HG02884 (cell line): ENCODE measurements around the gene MYLK.
"Not testable (repeated sequence)": the region's sequence is repeated elsewhere in the genome, so short reads cannot be mapped to it uniquely, and the experiment has no call there.

Experiments used
- ATAC-seq: cut with Tn5 transposase; IDR thresholded peaks from one replicate; pipeline ENCODE4 v1.9.1; 2021; ENCODE audit warnings: mild to moderate bottlenecking, moderate library complexity; ENCODE audit not compliant: unreplicated experiment

Gene MYLK

DNA sequence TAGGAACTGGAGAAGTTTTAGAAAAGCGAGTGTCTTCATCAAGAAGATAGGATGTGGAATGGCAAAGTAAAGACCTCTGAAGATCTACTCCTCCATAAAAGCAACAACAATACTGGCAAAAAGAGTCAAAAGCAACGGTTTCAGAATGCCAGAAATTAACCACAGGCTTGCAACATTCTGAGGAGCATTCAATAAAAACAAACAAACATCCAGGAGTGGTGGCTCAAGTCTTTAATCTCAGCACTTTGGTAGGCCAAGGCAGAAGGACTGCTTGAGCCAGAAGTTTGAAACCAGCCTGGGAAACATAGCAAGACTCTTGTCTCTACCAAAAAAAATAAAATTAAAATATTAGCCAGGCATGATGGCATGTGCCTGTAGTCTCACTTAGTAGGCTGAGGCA lies 156.1 kb downstream of the MYLK start:
- no peak for ATAC-seq

DNA sequence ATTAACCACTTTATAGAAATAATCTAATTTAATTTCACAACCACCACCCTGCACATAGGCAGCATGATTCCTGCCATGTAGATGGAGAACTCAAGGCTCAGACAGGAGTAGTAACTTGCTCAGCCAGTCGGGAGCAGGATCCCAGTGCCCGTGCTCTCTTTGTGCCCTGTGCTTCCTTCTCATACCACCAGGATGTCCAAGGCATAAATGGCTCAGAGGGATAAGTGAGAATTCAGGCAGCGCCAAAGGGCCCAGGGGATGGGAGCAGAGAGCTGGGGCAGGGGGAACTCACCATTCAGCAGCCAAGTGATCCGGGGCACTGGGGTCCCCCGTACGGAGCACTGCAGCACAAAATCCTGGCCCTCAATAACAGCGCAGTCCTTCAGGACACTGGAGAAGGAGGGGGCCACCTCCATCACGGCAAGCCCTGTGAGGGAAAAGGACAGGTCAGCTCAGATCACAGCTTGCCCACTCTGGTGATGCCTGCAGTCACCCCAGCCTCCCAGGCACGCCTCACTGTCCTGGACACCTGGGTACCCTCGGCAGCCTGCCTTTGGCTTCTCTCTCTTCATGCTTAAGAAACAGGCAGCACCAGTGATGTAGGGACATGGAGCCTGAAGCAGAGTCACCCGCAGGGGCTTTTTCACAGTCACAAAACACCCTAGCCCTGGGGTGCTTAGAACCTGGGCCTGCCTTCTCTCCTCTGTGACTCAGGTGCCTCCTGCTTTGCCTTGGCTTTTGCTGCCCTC lies 158.3 kb downstream of the MYLK start:
- ATAC-seq, result no peak

DNA sequence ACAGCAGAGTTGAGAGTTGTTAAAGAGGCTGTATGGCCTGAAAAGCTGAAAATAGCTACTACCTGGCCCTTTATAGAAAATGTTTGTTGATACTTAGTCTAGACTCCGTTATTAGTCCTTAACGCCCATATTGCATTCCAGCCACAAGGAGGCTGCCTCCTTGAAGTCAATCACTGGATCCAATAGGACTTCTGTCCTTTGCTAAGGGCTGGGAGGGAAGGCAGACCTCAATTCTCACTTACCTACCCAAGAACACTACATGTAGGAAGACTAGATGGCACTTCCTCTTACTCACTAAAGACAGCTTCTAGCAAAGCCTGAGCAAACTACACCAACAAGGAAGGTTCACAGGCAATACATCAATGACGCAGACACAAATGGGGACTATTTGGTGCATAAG lies 159.8 kb downstream of the MYLK start:
- no peak for ATAC-seq

DNA sequence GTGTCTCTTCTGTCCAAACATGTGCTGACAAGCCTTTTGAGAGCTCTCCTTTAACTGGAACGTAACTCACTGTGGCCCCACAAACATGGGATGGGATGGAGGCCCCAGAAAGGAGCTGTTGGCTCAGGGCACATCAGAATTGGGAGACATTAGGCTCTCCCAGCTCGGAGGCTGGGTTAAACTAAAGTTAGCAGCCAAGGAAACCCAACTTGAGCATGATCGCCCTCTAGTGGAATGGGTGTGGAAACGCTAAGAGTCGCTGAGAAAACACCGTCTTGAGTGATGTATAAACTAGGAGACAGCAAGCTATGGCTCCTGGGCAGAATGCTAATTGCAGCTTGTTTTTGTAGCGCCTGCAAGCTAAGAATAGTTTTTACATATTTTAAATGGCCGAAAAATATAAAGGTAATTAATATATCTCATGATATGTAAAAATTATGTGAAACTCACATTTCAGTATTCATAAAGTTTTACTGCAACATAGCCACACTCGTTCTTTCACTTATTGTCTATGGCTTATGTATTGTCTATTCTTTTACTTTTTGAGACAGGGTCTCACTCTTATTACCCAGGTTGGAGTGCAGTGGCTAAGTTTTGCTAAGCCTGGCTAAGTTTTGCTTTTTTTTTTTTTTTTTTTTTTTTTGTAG lies 160.5 kb downstream of the MYLK start:
- no peak for ATAC-seq

DNA sequence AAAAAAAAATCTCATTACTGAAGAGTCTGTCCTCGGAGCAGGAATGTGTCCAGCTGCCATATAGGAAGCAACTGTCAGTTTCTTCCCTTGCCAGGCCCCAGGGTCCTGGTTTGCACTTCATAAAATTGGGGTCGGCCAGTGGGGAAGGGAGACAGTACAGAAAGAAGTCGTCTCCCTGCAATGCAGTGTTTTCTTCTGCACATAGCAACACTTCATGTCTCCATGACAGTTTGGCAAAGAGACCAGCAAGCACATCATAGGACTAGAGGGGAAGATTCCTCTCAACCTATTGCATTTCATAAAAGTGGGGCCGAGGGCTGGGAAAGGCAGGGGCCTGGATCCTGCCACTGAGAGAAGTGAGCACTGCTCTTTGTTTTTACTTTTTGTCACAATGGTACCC lies 161.1 kb downstream of the MYLK start:
- no peak for ATAC-seq

DNA sequence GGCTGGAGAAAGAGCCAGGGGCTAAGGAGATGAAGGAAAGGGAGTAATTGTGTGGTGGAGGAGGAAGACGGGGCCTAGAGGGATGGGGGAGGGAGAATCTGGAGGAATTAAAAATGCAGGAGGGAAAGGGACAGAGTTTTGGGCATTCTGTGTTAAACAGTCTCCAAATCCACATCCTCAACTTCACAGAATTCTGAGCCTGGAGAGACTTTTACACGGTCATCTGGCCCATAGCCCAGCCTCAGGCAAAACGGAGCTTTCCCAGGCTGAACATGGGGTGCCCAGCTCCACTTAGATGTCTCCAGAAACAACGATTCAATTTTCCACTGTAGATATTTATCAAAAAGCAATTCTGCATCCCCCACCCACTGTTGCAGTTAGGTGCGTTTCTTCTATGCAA lies 161.7 kb downstream of the MYLK start:
- ATAC-seq, result no peak

DNA sequence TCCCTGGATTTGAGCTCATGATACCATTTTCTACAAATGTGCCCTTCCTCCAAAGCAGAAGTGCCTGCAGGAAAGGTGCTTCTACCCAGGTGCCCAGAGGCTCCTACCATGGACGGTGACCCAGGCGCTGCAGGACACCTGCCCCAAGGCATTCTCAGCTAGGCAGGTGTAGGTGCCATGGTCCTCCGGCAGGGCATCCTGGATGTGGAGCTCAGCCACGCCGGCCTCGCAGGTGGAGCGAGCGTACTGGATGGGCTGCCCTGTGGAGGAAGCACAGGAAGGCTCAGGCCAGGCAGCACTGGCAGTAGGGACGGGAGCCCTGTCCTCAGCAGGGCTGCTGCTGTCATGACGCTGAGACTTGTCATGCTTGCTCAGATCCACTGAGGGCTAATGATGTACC lies 162.1 kb downstream of the MYLK start:
- ATAC-seq, result no peak

DNA sequence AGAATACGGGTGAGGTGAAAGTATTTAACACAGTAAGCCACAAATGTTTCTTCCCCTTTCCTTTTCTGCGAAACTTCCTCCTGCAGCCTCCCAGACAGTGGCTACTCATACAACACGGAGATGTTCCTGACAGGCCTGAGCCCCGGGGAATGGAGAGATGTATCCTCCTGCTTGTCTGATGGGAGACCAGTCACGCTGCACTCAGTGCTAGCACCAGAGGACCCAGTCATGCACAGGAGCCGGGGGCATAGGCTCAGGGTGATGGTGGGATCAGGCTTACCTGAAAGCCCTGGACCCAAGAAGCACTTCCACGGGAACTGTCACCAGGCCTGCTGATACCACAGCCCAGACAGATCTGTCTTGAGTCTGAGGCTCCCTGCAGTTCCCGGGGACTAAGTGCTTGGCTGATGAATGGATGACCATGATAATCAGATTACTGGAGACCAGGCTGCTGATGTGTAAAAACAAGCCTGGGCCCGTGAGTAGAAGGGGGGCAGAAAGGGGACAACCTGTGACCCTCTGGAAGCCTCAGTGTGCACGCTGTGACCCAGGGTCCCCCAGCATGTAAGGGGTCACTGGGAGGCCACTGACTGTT lies 162.9 kb downstream of the MYLK start:
- not testable (repeated sequence) for ATAC-seq

DNA sequence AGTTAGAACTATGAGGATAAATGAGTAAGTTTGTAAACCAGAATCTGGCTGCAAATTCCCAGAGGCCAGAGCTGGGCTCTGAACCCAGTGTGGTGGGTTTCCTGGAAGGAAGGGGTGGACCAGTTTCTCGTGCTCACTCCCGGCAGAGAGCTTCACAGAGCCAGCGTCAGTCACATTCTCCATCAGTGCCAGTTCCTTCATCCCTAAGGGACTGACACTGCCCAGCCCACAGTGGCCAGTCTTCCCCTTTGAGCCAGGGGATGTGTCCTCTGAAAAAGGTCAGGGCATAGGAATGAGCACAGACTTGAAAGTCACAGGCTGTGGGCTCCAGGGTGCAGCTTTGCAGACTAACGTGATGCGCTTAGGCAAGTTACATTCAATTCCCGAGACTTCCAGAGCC lies 163.5 kb downstream of the MYLK start:
- ATAC-seq, result no peak

DNA sequence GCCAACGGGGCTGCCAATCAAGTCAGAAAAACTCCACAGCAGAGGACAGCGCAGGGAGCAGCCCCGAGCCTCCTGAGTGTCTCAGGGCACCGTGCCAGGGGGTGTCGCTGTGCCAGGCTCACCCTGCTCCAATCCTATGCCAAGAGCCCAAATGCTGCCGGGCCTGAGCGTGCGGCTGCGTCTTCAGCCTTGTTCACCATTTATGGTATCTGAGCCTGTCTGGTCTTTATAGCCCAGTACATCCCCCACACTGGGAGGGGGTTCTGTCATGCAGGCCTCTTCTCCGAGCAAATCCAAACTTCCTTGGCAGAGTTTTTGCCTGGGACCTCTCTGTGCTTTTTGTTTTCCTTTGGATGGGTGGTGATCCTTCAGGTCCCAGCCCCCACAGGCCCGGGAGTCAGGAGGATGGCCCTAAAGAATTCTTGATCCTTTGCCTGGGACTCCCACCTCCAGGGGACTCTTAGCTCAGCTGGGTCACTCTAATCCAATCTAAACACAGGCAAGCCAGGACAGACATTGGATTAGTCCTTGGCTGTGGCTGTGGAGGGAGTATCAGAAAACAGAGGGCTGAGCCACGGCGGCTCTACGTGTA lies 164.2 kb downstream of the MYLK start:
- no peak for ATAC-seq

DNA sequence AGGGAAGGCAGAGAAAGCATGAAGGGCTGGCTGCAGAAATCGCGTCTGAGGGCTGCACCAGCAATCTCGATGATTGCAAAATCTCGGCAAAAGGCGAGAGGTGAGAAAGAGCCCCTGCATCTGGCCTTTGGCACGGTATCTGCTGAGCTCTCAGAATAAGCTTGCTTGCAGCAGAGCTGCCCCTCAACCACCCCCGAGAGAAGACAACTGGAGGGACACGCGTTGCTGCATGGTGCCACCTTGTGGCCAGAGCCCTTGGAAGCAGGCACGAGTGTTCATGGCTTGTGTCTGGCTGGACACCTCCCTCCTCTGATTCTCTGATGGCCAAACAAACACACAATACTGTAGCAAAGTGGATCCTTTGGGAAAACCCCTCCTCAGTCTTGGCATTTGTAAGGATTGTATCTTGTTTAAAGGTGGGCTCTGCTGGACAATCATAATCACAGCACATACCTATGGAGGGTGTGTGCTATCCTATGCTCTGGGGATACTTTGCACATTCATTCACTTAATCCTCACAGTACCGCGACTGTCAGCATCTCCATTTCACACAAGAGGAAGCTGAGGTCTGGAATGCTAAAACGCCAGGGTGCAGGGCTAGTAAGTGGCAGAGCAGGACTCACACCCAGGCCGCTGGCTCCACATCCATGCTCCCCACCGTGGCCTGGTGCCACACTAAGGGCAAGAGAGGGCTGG lies 164.9 kb downstream of the MYLK start:
- ATAC-seq, result not testable (repeated sequence)

DNA sequence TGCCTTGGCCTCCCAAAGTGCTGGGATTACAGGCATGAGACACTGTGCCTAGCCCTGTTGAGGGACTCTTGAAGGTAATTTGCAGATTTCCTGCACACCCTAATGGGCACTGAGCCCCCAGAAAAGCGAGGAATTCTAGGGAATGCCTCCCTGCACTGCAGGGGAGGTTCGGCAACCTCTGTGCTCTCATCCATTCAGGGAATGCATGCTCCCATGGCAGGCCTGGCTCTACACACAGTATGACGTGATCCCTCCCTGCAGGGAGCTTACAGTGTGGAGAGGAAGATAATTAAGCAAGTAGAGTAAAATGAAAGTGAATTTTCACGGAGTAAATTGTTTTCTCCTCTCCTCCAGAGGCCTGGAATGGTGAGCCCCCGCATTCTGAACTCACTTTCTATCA lies 166.0 kb downstream of the MYLK start:
- no peak for ATAC-seq

DNA sequence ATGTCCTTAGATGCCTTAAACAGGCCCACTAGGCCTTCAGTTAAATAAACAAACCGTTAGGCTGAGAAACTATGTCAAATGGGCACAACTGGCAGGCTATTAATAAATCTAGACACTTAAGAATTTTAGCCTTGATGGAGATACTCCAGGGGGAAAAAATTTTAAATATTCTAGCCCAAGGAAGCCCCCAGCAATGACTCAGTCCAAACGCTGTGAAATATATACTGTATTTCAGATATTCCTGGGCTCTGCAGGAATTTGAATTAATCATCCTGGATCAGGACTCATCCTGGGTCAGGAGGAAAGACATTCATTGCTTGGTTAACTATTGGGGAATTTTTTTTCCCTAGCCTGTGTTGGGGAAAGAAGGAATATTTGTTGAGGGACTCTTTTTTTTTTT lies 166.7 kb downstream of the MYLK start:
- not testable (repeated sequence) for ATAC-seq

DNA sequence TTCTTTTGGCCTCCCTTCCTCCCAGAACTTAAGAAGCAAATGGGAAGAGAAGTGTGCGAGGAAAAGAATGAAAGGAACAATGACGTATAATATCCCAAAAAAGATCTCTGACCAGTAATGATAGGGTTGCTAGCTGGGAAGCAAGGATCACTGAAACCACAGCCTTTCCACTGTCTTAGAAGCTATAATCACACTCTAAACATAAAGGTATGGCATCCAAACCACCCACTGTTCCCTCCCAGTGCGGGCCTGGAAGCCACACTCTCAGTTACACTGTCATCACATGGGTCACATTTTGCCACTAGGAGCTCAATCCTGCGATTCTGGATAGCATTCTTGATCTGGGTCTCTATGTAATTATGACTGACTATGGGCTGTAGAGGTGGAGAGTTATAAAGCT lies 167.7 kb downstream of the MYLK start:
- ATAC-seq, result no peak

DNA sequence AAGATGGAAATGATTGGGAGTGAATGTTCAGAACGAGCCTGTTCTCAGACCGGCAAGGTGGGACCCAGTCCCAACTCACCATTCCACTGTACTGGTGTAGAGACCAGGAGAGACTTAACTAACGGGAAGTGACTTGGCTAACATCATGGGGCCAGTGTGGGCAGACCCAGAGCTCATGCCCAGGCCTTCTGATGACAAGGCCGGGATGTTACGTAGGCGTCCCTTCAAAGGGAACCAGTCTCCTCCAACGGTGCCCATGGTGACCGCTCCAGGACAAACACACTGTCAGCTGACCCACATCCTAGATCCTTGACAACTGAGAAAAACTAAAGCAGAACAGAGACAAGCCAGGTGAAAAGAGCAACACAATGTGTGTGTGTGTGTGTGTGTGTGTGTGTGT lies 170.9 kb downstream of the MYLK start:
- no peak for ATAC-seq

DNA sequence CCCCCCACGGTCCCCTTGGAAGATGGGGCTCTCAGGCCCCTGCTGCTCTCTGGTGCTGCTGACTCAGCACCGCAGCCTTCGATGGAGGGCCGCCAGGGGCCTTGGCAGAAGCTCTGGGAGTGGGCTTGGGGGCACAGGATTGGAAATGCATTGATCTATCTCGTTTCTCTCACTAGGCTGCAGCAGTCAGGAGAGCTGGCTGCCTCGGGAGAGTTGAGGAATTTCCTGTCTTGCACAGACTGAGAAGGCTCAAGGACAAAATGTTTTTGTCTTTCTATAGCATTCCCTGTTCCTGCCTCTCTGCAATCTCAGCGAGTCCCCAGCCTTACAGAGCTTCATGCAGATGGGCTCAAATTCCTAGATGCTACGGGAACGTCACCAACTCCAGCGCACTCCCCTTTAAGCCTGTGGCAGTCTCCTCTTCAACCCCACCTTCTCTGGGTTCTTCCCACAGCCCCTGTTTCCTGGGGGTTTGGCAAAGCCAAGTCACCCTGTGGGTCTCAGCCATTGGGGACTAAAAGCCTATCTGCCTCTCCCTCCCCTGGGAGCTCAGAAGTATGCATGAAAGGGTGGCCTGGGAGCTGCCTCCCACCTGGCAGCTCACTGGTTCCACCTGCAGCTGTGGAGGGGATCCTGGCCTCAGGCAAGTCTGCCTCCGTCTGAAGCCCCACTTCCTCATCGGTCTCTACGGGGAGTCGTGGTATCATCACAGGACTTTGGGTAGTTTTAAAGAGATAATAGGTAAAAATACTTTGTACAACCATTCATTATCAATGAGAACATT lies 171.9 kb downstream of the MYLK start:
- ATAC-seq, result no peak

DNA sequence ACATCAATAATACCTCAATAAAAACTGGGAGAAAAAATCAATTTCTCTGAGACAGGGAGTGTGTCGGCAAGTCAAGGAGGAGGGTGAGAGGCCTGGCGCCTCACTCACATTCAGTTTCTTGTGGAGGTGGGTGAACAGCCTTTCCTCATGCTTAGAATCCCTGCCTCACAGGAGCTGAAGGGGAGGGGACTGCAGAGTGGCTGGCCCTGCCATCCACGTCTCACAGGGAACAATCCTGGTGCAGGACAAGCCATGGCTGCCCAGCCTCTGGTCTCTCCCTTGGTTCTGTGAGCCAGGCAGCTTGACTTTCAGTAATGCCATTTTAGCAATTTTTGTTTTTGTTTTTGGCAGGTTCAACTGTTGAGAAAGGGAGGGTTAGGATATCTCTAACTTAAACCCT lies 172.8 kb downstream of the MYLK start:
- no peak for ATAC-seq

DNA sequence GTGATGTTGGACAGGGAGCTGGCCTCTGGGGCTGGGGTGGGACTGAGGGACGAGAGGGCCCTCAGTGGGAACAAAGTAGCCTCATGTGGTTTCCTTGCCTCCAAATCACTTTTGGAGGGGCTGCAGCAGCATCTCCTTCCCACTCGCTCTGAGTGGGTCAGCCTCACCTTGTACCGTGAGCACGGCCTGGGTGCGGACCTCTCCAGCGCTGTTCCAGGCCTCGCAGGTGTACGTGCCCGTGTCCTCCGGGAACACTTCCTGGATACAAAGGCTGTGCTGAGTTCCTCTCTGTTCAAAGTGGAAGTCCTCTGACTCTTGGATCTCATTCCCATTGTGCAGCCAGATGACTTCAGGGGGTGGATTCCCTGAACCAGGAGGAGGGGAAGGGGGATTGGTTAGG lies 175.6 kb downstream of the MYLK start:
- ATAC-seq, result no peak

DNA sequence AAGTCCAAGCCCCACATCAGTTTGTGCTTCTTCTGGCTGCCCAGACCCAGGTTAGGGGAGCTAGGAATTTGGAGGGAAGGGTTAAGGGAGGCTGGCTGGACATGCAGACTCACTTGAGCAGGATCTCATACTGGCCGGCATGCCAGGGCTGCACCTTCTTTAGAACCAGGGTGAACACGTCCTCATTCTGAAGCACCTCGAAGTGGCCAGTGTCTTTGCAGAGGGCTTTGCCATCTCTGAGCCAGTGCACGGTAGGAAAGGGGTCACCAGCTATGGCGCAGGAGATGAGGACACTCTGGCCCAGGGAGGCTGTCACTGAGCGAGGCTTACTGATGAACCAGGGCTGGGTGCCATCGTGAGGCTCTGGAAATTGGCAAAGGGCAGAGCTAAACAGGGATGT lies 176.5 kb downstream of the MYLK start:
- ATAC-seq, result not testable (repeated sequence)

DNA sequence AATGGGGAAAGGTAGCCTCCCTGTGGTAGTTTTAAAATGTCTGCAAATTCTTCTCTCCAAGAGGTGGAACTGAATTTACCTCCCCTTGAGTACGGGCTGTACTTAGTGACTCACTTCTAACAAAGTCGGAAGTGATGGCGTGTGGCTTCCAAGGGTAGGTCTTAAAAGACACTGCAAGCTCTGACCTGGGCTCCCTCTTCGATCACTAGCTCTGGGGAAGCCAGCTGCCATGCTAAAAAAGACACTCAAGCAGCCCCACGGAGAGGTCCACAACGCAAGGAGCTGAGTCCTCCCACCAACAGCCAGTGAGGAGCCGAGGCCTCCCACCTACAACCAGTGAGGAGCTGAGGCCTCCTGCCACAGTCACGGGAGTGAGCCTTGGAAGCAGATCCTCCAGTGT lies 177.3 kb downstream of the MYLK start:
- ATAC-seq, result no peak
